ENCODE measurements around the gene SREBF2. TPM values are rescaled to one million over a fixed set of nuclear protein-coding genes. Genes with fewer than 3 reads are reported as not detected.
A peak's percentile ranks its signal among the peaks of the same experiment; 100 is the strongest.

SREBF2 gene
- total RNA-seq, 1 donor from 2014 or later: 89.7 TPM

- ATAC-seq (no peak), DNase-seq (peak; percentile 17)
- intact Hi-C loops (cut with micrococcal nuclease): no loop called here
Observed at GRCh38 chr22:41900652-41901312, 67.9 kb downstream of the SREBF2 start.

- ATAC-seq: no peak
- DNase-seq: peak; percentile 7
- intact Hi-C loops (cut with micrococcal nuclease): no loop called here
Observed at GRCh38 chr22:41902016-41902415, 69.1 kb downstream of the SREBF2 start.

- ATAC-seq (peak; percentile 74), DNase-seq (peak; percentile 91)
- intact Hi-C loops (cut with micrococcal nuclease): no loop called here
Observed at GRCh38 chr22:41902932-41903421, 70.1 kb downstream of the SREBF2 start.

- DNase-seq (no peak), ATAC-seq (no peak)
- intact Hi-C loops (cut with micrococcal nuclease): no loop called here
Observed at GRCh38 chr22:41904450-41905410, 71.8 kb downstream of the SREBF2 start.

DNA sequence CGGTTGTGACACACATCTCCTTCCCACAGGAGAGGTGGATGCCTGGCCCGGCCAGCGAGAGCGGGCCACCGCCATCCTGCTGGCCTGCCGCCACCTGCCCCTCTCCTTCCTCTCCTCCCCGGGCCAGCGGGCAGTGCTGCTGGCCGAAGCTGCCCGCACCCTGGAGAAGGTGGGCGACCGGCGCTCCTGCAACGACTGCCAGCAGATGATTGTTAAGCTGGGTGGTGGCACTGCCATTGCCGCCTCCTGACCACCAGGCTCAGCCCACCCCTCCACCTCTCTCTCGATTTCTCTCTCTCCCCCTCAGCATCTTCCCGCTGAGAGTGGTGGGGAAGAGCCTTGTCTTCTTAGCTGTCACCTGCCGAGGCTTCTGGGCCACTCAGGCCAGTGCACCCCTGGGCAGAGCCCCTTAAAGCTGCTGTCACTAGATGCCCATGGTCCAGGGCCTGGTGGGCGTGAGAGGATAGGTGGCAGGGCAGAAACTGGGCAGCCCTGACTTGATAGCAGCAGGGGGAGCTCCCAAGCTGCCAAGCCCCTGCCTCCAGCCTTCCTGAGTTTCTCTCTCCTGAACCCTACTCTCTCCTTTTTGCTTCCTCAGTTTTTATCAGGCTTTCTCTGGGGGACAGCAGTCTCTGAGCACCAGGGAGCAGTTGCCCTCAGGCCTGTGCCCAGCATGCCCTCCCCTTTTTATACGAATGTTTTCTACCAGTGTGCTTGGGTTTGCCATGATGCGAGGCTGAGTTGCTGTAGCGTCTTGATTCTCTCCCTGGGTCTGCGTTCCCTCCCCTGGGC is 72.7 kb downstream of the SREBF2 start:
- intact Hi-C loops (cut with micrococcal nuclease): no loop called here
- DNase-seq: no peak

GRCh38 chr22:41906822-41907221 is 73.9 kb downstream of the SREBF2 start:
- DNase-seq (no peak), ATAC-seq (no peak)
- intact Hi-C loops (cut with micrococcal nuclease): no loop called here

More for the DNA sequence above, 72.7 kb downstream of the SREBF2 start:
- no peak for ATAC-seq

DNA sequence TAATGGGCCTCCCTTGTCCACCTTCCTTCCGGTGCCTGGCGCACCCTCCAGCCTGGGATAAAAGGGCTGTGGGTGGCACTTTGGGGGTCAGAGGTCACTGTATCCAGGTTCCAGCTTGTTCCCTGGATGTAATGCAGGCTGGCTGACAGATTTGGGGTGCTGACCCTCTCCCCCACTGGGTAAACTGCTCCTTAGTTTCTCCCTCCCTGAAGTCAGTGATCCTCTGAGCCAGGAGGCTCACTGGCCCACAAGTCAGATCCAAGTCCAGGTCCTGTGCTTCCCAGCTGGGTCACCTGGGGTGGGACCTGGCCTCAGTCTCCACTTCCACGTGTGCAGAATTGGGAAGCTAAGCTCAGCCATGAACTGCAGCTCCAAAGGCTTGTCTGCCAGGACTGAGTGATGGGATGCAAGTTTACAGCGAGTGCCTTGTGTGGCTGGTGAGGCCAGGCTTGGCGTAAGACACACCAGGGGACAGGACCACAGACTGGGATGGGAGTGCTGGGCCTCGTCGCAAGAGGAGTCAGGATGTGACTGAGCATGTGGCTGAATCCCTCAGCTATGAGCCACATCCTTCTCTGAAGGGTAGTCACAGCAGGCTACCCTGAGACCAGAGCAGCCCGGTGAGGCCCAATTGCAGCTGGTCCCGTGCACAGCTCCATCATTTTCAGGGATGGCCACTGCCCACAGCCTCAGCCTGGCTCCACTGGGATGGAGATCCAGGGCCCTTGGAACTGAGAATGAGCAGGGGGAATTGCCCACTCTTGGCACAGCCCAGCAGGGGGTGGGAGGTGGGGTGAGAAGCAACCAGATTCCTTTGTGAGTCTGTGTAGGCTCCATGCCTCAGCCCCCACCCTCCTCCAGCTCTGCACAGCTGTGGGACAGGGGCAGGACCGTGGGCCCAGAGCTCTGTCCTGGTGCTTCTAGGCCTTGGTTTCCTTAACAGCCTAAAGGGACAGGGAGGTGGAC is 74.8 kb downstream of the SREBF2 start:
- intact Hi-C loops (cut with micrococcal nuclease): no loop called here
- no peak for DNase-seq
- no peak for ATAC-seq

GRCh38 chr22:41908411-41909309 is 75.8 kb downstream of the SREBF2 start:
- DNase-seq (no peak), ATAC-seq (no peak)
- intact Hi-C loops (cut with micrococcal nuclease): no loop called here

DNA sequence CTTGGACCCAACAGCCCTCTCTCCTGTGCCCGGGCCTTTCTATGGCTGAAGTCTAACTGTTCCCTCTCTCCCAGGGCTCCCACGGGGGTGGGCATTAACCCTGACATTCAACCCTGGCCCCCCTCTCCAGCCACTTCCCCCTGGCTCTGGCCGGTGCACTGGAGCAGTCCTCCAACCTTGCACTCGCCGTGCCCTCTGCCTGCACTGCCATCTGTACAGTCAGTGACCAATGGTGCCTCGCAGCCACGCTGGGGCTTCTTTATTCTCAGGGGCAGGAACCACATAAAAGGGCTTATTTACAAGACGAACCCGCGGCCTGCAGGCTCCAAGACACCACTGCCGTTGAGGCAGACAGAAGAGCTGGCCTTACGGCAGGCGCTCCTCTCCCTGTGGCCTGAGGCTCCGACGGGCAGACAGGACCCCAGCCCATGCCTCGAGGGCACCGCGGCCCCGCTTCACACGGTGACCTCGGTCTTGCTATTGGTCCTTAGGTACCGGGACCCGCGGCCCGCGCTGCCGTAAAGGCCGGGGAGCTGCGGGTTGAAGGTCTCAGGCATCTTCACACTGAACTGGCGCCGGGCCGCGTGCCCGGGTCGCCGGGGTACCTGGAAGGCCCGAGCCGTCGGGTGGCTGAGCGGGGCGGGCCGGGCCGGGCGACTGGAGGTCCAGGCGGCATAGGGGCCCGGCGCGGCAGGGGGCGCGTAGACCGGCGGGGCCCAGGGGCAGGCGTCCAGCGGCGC is 76.6 kb downstream of the SREBF2 start:
- ATAC-seq (peak; percentile 3), DNase-seq (no peak)
- intact Hi-C loops (cut with micrococcal nuclease): no loop called here

DNA sequence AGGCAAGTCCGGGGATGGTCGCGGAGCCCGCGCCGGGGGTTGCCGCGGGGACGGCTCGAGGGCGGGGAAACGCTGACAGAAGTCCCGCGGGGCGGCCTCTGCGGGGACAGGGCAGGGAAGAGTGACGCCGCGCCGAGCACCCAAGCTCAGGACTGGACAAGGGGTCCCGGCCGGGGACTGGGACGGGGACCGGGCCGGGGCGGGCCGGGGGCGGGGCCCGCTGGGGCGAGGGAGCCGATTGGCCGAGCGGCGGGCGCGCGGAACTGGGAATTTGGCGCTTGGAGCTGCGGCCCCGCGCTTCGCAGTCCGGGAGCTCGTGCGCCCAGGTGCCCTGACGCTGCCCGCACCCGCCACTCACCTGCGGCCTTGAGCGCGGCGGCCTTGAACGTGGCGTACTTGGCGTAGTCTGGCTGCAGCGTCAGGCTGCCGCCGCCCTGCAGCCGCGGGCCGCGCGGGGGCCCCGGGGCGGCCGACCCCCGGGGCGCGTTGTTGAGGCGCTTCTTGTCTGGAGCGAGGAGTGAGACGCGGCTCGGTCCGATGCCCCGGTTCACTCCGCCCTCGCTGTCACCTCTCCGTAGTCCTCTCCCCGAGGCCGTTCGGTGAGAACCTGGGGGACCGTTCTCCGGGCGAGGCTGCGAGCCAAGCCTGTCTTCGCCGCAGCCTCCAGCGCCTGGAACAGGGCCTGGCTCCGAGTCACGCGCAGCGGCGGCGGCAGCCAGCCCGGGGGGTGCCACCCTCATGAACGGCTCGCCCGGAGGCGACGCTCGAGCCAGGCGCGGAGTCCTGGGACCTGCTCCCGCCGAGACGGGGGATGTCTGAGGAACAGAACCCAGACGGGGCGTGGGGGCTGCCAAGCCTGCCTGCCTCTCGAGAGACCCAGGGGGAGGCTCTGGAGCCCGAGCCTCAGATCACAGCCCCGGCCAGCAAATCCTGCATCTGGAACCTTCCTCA is 77.4 kb downstream of the SREBF2 start:
- intact Hi-C loops (cut with micrococcal nuclease): no loop called here
- ATAC-seq: peak; percentile 78
- peak; percentile 82 for DNase-seq

DNA sequence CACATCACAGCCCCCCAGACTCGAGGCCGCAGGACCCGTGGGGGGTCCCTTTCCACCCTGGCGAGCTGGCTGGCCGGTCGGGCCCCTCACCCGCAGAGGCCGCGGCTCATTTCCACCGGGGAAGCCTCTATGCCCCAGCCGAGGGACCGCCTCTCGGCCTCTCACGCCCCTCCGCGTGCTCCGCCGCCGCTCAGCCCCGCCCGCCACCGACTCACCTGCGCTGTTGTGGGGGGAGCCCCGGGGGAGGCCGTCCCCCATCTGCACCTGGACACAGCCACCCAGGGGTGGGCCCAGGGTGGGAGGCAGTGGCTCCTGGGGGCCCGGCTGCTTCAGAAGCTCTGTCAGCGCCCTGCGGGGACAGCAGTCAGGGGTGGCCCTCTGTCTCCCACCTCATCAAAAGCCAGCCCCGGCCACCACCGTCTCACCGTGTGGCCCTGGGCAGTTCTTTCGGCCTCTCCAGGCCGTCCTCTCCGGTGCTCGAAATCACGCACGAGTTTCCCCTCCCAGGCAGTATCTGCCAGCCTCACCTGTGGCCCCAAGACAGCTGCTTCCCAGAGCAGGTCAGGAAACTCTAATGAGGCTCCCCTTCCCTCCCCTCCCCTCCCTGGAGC is 78.2 kb downstream of the SREBF2 start:
- DNase-seq (no peak), ATAC-seq (peak; percentile 2)
- intact Hi-C loops (cut with micrococcal nuclease): no loop called here

DNA sequence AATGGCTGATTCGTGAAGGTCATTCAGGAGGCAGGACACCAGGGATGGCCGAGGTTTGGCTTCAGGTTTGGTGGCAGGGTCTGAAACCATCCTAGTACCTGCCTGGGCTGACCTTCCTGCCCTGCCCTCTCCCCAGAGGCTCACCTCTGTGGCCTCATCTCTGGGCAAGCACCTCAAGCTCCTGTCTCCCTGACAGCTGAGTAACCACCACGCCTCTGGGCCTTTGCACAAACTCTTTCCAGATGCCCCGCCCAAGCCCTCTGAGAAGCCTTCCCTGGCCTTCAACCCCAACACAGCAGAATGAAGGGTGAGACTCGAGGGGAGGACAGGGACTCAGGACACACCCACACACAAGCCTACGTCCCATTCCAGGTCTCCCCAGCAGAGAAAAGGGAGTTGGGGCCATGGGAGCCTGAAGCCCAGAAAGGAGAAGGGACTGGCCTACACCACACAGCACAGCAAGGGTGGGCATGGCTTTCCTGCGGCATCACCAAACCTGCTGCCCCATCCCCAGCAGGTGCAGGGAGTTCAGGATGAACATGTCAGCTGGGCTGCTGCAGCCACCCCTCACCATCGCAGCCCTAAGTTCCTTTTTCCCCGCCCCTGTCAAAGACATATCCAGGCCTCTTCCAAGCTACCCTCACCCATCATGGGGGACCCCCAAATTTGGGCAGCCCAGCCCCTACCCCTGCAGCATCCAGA is 79.6 kb downstream of the SREBF2 start:
- no peak for ATAC-seq
- no peak for DNase-seq

GRCh38 chr22:41913040-41913719 is 80.3 kb downstream of the SREBF2 start:
- intact Hi-C loops (cut with micrococcal nuclease): no loop called here
- DNase-seq (no peak), ATAC-seq (no peak)

More for the DNA sequence above, 79.6 kb downstream of the SREBF2 start:
- intact Hi-C loops (cut with micrococcal nuclease): no loop called here
